Thyroid gland (tissue), 4 donors: ENCODE data around the gene CCN5.

Experiments
- CTCF ChIP-seq, 6 experiments: fragments of 200-600 bp in 3 of 6; fragments of 450-650 bp in 3 of 6; sonication (generic) in 3 of 6; IDR thresholded peaks; one replicate each; pipeline ENCODE4 v1.5.1; 2016 to 2019; ENCODE audit warnings: antibody characterized with exemption in 6 of 6, mild to moderate bottlenecking in 2 of 6, inconsistent platforms in 1 of 6, moderate library complexity in 1 of 6
- POLR2A ChIP-seq, 2 donors: fragments of 450-650 bp; IDR thresholded peaks; one replicate each; pipeline ENCODE4 v1.6.1; 2017; ENCODE audit warnings: antibody characterized with exemption in 2 of 2, mild to moderate bottlenecking in 2 of 2, moderate library complexity in 1 of 2

- TF ChIP-seq CTCF (IDR thresholded peaks at IDR 0.05) (no peak), POLR2A (IDR thresholded peaks at IDR 0.05) (no peak)
Observed at GRCh38 chr20:44770484-44771171, 55.5 kb downstream of the CCN5 start.
